Osteoblast (primary cell): ENCODE data around the gene CDKL2. TPM values are rescaled to one million over a fixed set of nuclear protein-coding genes. Genes with fewer than 3 reads are reported as not detected.
"Not testable (repeated sequence)": the region's sequence is repeated elsewhere in the genome, so short reads cannot be mapped to it uniquely, and the experiment has no call there.

Experiments used
- DNase-seq: peaks from one replicate; pipeline ENCODE4 v3.0.0; 2011; ENCODE audit warnings: low spot score, mixed read lengths; ENCODE audit not compliant: insufficient read length; ENCODE audit errors: missing footprints
- H2AFZ ChIP-seq: 2 replicates; pipeline ENCODE4 v1.6.0; 2011; ENCODE audit warnings: mild to moderate bottlenecking, low read length
- H3K27ac ChIP-seq: 2 replicates; pipeline ENCODE4 v1.5.1; 2011; ENCODE audit warnings: mild to moderate bottlenecking, low read depth, low read length, moderate library complexity
- H3K27me3 ChIP-seq: 2 replicates; pipeline ENCODE4 v1.6.0; 2012; ENCODE audit warnings: mild to moderate bottlenecking, control low read depth, inconsistent platforms, low read length, moderate library complexity; ENCODE audit not compliant: insufficient read depth
- H3K36me3 ChIP-seq: 2 replicates; pipeline ENCODE4 v1.5.1; 2011; ENCODE audit warnings: mild to moderate bottlenecking, low read length, control low read depth, moderate library complexity; ENCODE audit not compliant: insufficient read depth
- H3K4me1 ChIP-seq: 2 replicates; pipeline ENCODE4 v1.5.1; 2011; ENCODE audit warnings: mild to moderate bottlenecking, low read length, control low read depth, moderate library complexity; ENCODE audit not compliant: insufficient read depth
- H3K4me2 ChIP-seq: 2 replicates; pipeline ENCODE4 v1.6.0; 2011; ENCODE audit warnings: mild to moderate bottlenecking, low read length; ENCODE audit not compliant: insufficient read depth
- H3K4me3 ChIP-seq: fragments of 200-600 bp; sonication (generic); 3 replicates; pipeline ENCODE4 v1.5.1; 2012; ENCODE audit warnings: mild to moderate bottlenecking, low read length, inconsistent platforms; ENCODE audit not compliant: insufficient read depth
- H3K79me2 ChIP-seq: 2 replicates; pipeline ENCODE4 v1.6.0; 2012; ENCODE audit warnings: mild to moderate bottlenecking, low read length, control low read depth, inconsistent platforms; ENCODE audit not compliant: insufficient read depth
- H3K9me3 ChIP-seq: 2 replicates; pipeline ENCODE4 v1.5.1; 2011; ENCODE audit warnings: low read depth, low read length, control low read depth
- H4K20me1 ChIP-seq: 2 replicates; pipeline ENCODE4 v1.6.0; 2012; ENCODE audit warnings: mild to moderate bottlenecking, low read length, control low read depth; ENCODE audit not compliant: insufficient read depth
- total RNA-seq: library from RNA; depleted of rRNA; stranded (reverse); fragments of >200 nt; gene quantifications from 2 replicates; pipeline ENCODE4 v1.2.3, GENCODE V29; 2012
- TF ChIP-seq, protein P1 (sequence below): IDR thresholded peaks from 2 replicates; pipeline ENCODE4 v1.5.1; 2011; ENCODE audit warnings: mild to moderate bottlenecking, low read depth, low read length, moderate library complexity; ENCODE audit errors: extremely low read depth

Gene CDKL2
- total RNA-seq, 1 donor: 0.72 TPM

DNA sequence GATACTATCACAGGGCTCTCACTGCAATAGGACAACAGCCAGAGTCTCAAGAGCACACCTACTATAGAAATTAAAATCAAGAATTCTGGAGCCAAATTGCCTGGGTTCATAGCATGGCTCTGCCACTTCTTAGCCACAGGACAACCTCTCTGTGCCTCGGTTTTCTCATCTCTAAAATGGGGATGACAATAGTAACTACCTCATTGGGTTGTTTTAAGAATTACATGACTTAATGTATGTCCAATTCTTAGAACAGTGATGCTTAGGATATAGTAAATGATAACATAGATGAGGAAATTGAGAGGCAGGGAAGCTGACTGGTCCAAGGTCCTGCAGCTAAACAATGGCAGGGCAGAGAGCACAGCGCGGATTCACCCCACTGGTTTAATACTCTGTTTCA is 85.5 kb downstream of the CDKL2 start:
- no peak for DNase-seq
- no peak overlapping the region for H3K4me2 ChIP-seq
- H3K79me2 ChIP-seq: no peaks in the 10 kb centered on the region
- no peaks in the 10 kb centered on the region for H3K36me3 ChIP-seq
- no peak overlapping the region for H3K4me3 ChIP-seq
- H3K27ac ChIP-seq: no peak overlapping the region
- H3K9me3 ChIP-seq: no peaks in the 10 kb centered on the region
- peaks cover 16% of the 10 kb centered on the region for H3K4me1 ChIP-seq
- H3K27me3 ChIP-seq: no peaks in the 10 kb centered on the region
- H2AFZ ChIP-seq: no peak overlapping the region
- no peaks in the 10 kb centered on the region for H4K20me1 ChIP-seq
- TF ChIP-seq, protein P1, sequence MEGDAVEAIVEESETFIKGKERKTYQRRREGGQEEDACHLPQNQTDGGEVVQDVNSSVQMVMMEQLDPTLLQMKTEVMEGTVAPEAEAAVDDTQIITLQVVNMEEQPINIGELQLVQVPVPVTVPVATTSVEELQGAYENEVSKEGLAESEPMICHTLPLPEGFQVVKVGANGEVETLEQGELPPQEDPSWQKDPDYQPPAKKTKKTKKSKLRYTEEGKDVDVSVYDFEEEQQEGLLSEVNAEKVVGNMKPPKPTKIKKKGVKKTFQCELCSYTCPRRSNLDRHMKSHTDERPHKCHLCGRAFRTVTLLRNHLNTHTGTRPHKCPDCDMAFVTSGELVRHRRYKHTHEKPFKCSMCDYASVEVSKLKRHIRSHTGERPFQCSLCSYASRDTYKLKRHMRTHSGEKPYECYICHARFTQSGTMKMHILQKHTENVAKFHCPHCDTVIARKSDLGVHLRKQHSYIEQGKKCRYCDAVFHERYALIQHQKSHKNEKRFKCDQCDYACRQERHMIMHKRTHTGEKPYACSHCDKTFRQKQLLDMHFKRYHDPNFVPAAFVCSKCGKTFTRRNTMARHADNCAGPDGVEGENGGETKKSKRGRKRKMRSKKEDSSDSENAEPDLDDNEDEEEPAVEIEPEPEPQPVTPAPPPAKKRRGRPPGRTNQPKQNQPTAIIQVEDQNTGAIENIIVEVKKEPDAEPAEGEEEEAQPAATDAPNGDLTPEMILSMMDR: no peak

- not testable (repeated sequence) for H4K20me1 ChIP-seq, DNase-seq, H3K36me3 ChIP-seq, H3K79me2 ChIP-seq, H2AFZ ChIP-seq, H3K4me3 ChIP-seq, H3K27me3 ChIP-seq, H3K9me3 ChIP-seq, H3K4me2 ChIP-seq, H3K27ac ChIP-seq
- peaks cover 16% of the 10 kb centered on the region for H3K4me1 ChIP-seq
Measured at GRCh38 chr4:75544220-75544619, 86.1 kb downstream of the CDKL2 start.

DNA sequence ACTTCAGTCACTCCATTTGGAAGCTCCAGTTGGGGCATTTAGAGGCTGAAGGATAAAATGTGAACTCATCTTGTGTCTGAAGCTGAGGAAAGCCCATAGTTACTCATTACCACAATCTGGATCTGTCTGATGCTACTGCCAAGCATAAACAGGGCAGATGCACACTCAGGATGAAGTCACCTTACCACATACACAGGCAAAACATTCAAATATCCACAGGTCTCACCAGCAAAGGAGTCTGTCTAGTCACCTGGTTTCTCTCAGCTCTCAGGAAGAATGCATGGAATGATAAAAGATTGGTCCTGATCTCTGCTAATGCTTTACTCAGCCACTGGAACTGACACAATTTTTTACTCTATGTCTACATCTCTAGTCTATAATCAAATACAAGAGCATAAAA is 87.5 kb downstream of the CDKL2 start:
- Histone ChIP-seq H4K20me1 (no peaks in the 10 kb centered on the region), H3K79me2 (no peaks in the 10 kb centered on the region), H3K4me1 (peaks cover 16% of the 10 kb centered on the region), H3K9me3 (no peaks in the 10 kb centered on the region), H3K27me3 (no peaks in the 10 kb centered on the region), H3K4me2 (no peak overlapping the region), H3K27ac (peak overlapping the region; percentile 43), H3K36me3 (no peaks in the 10 kb centered on the region), H3K4me3 (no peak overlapping the region), H2AFZ (no peak overlapping the region)
- peak; percentile 86 for DNase-seq
- TF ChIP-seq, protein P1: no peak

GRCh38 chr4:75537308-75537707 is 93.0 kb downstream of the CDKL2 start:
- not testable (repeated sequence) for H3K4me3 ChIP-seq, H3K9me3 ChIP-seq, H3K79me2 ChIP-seq, H3K36me3 ChIP-seq, H2AFZ ChIP-seq, H3K4me2 ChIP-seq, H3K27ac ChIP-seq, H3K27me3 ChIP-seq, DNase-seq, H4K20me1 ChIP-seq, H3K4me1 ChIP-seq

- not testable (repeated sequence) for H3K4me3 ChIP-seq, H3K9me3 ChIP-seq, H3K79me2 ChIP-seq, H3K27ac ChIP-seq, H3K4me1 ChIP-seq, H4K20me1 ChIP-seq, H2AFZ ChIP-seq, H3K4me2 ChIP-seq, H3K27me3 ChIP-seq, DNase-seq
- peaks cover 13% of the 10 kb centered on the region for H3K36me3 ChIP-seq
Measured at GRCh38 chr4:75533926-75534325, 96.4 kb downstream of the CDKL2 start.

DNA sequence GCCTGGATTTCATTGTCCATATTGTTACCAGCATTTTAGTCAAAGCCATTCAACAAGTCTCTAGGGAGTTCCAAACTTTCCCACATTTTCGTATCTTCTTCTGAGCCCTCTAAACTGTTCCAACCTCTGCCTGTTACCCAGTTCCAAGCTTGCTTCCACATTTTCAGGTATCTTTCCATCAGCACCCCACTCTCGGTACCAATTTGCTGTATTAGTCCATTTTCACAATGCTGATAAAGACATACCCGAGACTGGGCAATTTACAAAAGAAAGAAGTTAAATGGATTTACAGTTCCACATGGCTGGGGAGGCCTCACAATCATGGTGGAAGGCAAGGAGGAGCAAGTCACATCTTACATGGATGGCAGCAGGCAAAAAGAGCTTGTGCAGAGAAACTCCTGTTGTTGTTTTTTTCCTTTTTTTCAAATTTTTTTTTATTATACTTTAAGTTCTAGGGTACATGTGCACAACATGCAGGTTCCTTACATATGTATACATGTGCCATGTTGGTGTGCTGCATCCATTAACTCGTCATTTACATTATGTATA is 96.9 kb downstream of the CDKL2 start:
- not testable (repeated sequence) for H3K27ac ChIP-seq, H3K9me3 ChIP-seq, DNase-seq, H3K79me2 ChIP-seq, H2AFZ ChIP-seq, H3K4me2 ChIP-seq, H3K27me3 ChIP-seq, H3K4me3 ChIP-seq, H4K20me1 ChIP-seq, H3K4me1 ChIP-seq
- peaks cover 15% of the 10 kb centered on the region for H3K36me3 ChIP-seq

- not testable (repeated sequence) for H3K4me1 ChIP-seq, H2AFZ ChIP-seq, H4K20me1 ChIP-seq, H3K4me3 ChIP-seq, H3K4me2 ChIP-seq, H3K27me3 ChIP-seq, DNase-seq, H3K9me3 ChIP-seq, H3K79me2 ChIP-seq, H3K27ac ChIP-seq
- H3K36me3 ChIP-seq: peaks cover 25% of the 10 kb centered on the region
Measured at GRCh38 chr4:75531536-75532143, 98.7 kb downstream of the CDKL2 start.
